GM21381 (cell line): Measurements from ENCODE around the gene MBNL3.

Experiments
- ATAC-seq: cut with Tn5 transposase; IDR thresholded peaks from one replicate; pipeline ENCODE4 v1.9.1; 2021; ENCODE audit warnings: mild to moderate bottlenecking, moderate library complexity; ENCODE audit not compliant: unreplicated experiment

MBNL3 gene

GRCh38 chrX:132488819-132489577 lies at the start of gene MBNL3:
TSS of gene MBNL3 (minus strand) at chrX:132489038. CDS start at chrX:132439611, 49,427 bp downstream.
- peak; percentile 56 for ATAC-seq

GRCh38 chrX:132533409-132533808 lies 44.6 kb upstream of the MBNL3 start:
- ATAC-seq, result no peak

- ATAC-seq, result no peak
Observed at GRCh38 chrX:132532913-132533312, 44.1 kb upstream of the MBNL3 start.

- ATAC-seq, result no peak
Observed at GRCh38 chrX:132532097-132532496, 43.3 kb upstream of the MBNL3 start.

GRCh38 chrX:132520792-132521191 lies 32.0 kb upstream of the MBNL3 start:
- ATAC-seq, result no peak

- no peak for ATAC-seq
Observed at GRCh38 chrX:132520213-132520612, 31.4 kb upstream of the MBNL3 start.

GRCh38 chrX:132518401-132518800 lies 29.6 kb upstream of the MBNL3 start:
- ATAC-seq, result no peak

- ATAC-seq, result no peak
Observed at GRCh38 chrX:132508834-132509233, 20.0 kb upstream of the MBNL3 start.

GRCh38 chrX:132505116-132505515 lies 16.3 kb upstream of the MBNL3 start:
- ATAC-seq, result no peak

- ATAC-seq, result no peak
Observed at GRCh38 chrX:132504417-132504816, 15.6 kb upstream of the MBNL3 start.

GRCh38 chrX:132501606-132502005 lies 12.8 kb upstream of the MBNL3 start:
- ATAC-seq, result no peak

GRCh38 chrX:132497432-132497831 lies 8.6 kb upstream of the MBNL3 start:
- ATAC-seq, result no peak

GRCh38 chrX:132493095-132493494 lies 4.3 kb upstream of the MBNL3 start:
- ATAC-seq, result no peak

GRCh38 chrX:132491191-132491590 lies 2.4 kb upstream of the MBNL3 start:
- ATAC-seq, result peak; percentile 26

GRCh38 chrX:132489578-132490419 lies 961 bp upstream of the MBNL3 start:
- ATAC-seq, result peak; percentile 40

GRCh38 chrX:132488180-132488705 lies 595 bp downstream of the MBNL3 start:
- ATAC-seq, result no peak

GRCh38 chrX:132486599-132487178 lies 2.1 kb downstream of the MBNL3 start:
- no peak for ATAC-seq

- no peak for ATAC-seq
Observed at GRCh38 chrX:132483951-132484350, 4.9 kb downstream of the MBNL3 start.

- ATAC-seq, result no peak
Observed at GRCh38 chrX:132483488-132483887, 5.3 kb downstream of the MBNL3 start.

- no peak for ATAC-seq
Observed at GRCh38 chrX:132482632-132483031, 6.2 kb downstream of the MBNL3 start.

- no peak for ATAC-seq
Observed at GRCh38 chrX:132481449-132481848, 7.4 kb downstream of the MBNL3 start.
